H9 (cell line): ENCODE data around the gene FOS. TPM values are rescaled to one million over a fixed set of nuclear protein-coding genes. Genes with fewer than 3 reads are reported as not detected.

Experiments used
- DNase-seq: peaks from one replicate; pipeline ENCODE4 v3.0.0-alpha.2; 2017
- H2AFZ ChIP-seq: one replicate; pipeline ENCODE4 v1.6.1; 2013; ENCODE audit warnings: mild to moderate bottlenecking, low read length, control low read depth, moderate library complexity
- H2AK5ac ChIP-seq: 2 replicates; pipeline ENCODE4 v1.6.1; 2013; ENCODE audit warnings: low read length, control low read depth, mixed read lengths; ENCODE audit not compliant: insufficient read length
- H2BK120ac ChIP-seq: one replicate; pipeline ENCODE4 v1.6.1; 2013; ENCODE audit warnings: low read depth, mild to moderate bottlenecking, low read length, control low read depth, inconsistent platforms; ENCODE audit not compliant: poor library complexity, severe bottlenecking
- H2BK12ac ChIP-seq: 2 replicates; pipeline ENCODE4 v1.6.1; 2013; ENCODE audit warnings: low read length, control low read depth, mixed read lengths, low read depth; ENCODE audit not compliant: insufficient read length
- H2BK15ac ChIP-seq: 2 replicates; pipeline ENCODE4 v1.6.1; 2013; ENCODE audit warnings: low read depth, low read length, control low read depth
- H2BK20ac ChIP-seq: one replicate; pipeline ENCODE4 v1.6.1; 2013; ENCODE audit warnings: low read depth, mild to moderate bottlenecking, low read length, control low read depth, inconsistent platforms; ENCODE audit not compliant: poor library complexity, severe bottlenecking
- H2BK5ac ChIP-seq: 2 replicates; pipeline ENCODE4 v1.6.1; 2013; ENCODE audit warnings: low read length, control low read depth, mixed read lengths; ENCODE audit not compliant: insufficient read length
- H3K14ac ChIP-seq: 2 replicates; pipeline ENCODE4 v1.6.1; 2013; ENCODE audit warnings: low read length, control low read depth; ENCODE audit not compliant: insufficient read depth
- H3K18ac ChIP-seq: 2 replicates; pipeline ENCODE4 v1.6.1; 2013; ENCODE audit warnings: low read depth, mild to moderate bottlenecking, mixed read lengths, low read length, control low read depth; ENCODE audit not compliant: insufficient read length
- H3K23ac ChIP-seq: 2 replicates; pipeline ENCODE4 v1.6.1; 2013; ENCODE audit warnings: low read length, control low read depth, mixed read lengths, low read depth; ENCODE audit not compliant: insufficient read length
- H3K23me2 ChIP-seq: 2 replicates; pipeline ENCODE4 v1.6.1; 2013; ENCODE audit warnings: low read depth, mild to moderate bottlenecking, mixed read lengths, low read length, control low read depth; ENCODE audit not compliant: insufficient read length, poor library complexity, severe bottlenecking
- H3K27ac ChIP-seq: 2 replicates; pipeline ENCODE4 v1.5.1; 2013; ENCODE audit warnings: low read length, control low read depth, mixed read lengths, low read depth; ENCODE audit not compliant: insufficient read length
- H3K27me3 ChIP-seq: 2 replicates; pipeline ENCODE4 v1.6.1; 2013; ENCODE audit warnings: low read length, control low read depth, inconsistent platforms; ENCODE audit not compliant: insufficient read depth
- H3K4ac ChIP-seq: 2 replicates; pipeline ENCODE4 v1.6.1; 2013; ENCODE audit warnings: low read depth, mild to moderate bottlenecking, control low read depth, inconsistent platforms, low read length, moderate library complexity
- H3K4me1 ChIP-seq: 2 replicates; pipeline ENCODE4 v1.6.1; 2013; ENCODE audit warnings: low read length, control low read depth, inconsistent platforms; ENCODE audit not compliant: insufficient read depth
- H3K4me2 ChIP-seq: 2 replicates; pipeline ENCODE4 v1.6.1; 2013; ENCODE audit warnings: low read length, control low read depth, mixed read lengths; ENCODE audit not compliant: insufficient read length, insufficient read depth
- H3K56ac ChIP-seq: 2 replicates; pipeline ENCODE4 v1.6.1; 2013; ENCODE audit warnings: low read depth, mild to moderate bottlenecking, mixed read lengths, low read length, control low read depth; ENCODE audit not compliant: insufficient read length
- H3K79me1 ChIP-seq: 2 replicates; pipeline ENCODE4 v1.6.1; 2013; ENCODE audit warnings: low read depth, mild to moderate bottlenecking, moderate library complexity, low read length, control low read depth, inconsistent platforms; ENCODE audit not compliant: insufficient read depth, poor library complexity, severe bottlenecking
- H3K79me2 ChIP-seq: 2 replicates; pipeline ENCODE4 v1.6.1; 2013; ENCODE audit warnings: low read length, control low read depth, inconsistent platforms; ENCODE audit not compliant: insufficient read depth
- H3K9ac ChIP-seq: 2 replicates; pipeline ENCODE4 v1.6.1; 2013; ENCODE audit warnings: low read length, control low read depth, mixed read lengths; ENCODE audit not compliant: insufficient read length; ENCODE audit errors: extremely low read depth
- H3K9me3 ChIP-seq: one replicate; pipeline ENCODE4 v1.6.1; 2013; ENCODE audit warnings: low read depth, low read length, inconsistent platforms; ENCODE audit not compliant: control insufficient read depth
- H3T11ph ChIP-seq: one replicate; pipeline ENCODE4 v1.6.1; 2013; ENCODE audit warnings: mild to moderate bottlenecking, low read length, control low read depth, inconsistent platforms
- H4K20me1 ChIP-seq: one replicate; pipeline ENCODE4 v1.6.1; 2013; ENCODE audit not compliant: control insufficient read depth, insufficient read length, insufficient read depth
- H4K5ac ChIP-seq: 2 replicates; pipeline ENCODE4 v1.6.1; 2013; ENCODE audit warnings: low read depth, mild to moderate bottlenecking, mixed read lengths, low read length, control low read depth; ENCODE audit not compliant: insufficient read length
- H4K8ac ChIP-seq: replicated peaks from 2 replicates; pipeline ENCODE4 v1.6.1; 2013; ENCODE audit warnings: low read length, control low read depth, mixed read lengths, low read depth; ENCODE audit not compliant: insufficient read length
- H4K91ac ChIP-seq: 2 replicates; pipeline ENCODE4 v1.6.1; 2013; ENCODE audit warnings: low read depth, mild to moderate bottlenecking, moderate library complexity, mixed read lengths, low read length, control low read depth; ENCODE audit not compliant: insufficient read length
- H3K27ac Mint-ChIP-seq, 3 experiments: 2 replicates in 2 of 3; 3 replicates in 1 of 3; pipeline ENCODE4 v1.8.0; 2020 to 2021; ENCODE audit warnings: mixed read lengths in 3 of 3, mild to moderate bottlenecking in 1 of 3, moderate library complexity in 1 of 3
- H3K27me3 Mint-ChIP-seq: 2 replicates; pipeline ENCODE4 v1.8.0; 2021; ENCODE audit warnings: low read depth, mild to moderate bottlenecking, moderate library complexity, mixed read lengths
- H3K36me3 Mint-ChIP-seq, 3 experiments: 2 replicates in 2 of 3; 3 replicates in 1 of 3; pipeline ENCODE4 v1.8.0; 2020 to 2021; ENCODE audit warnings: low read depth in 3 of 3, mixed read lengths in 3 of 3; ENCODE audit not compliant: insufficient read depth in 1 of 3
- H3K4me1 Mint-ChIP-seq, 2 experiments: 2 replicates each; pipeline ENCODE4 v1.8.0; 2020; ENCODE audit warnings: mixed read lengths in 2 of 2
- H3K4me3 Mint-ChIP-seq, 2 experiments: 2 replicates in 1 of 2; 3 replicates in 1 of 2; pipeline ENCODE4 v1.8.0; 2020 to 2021; ENCODE audit warnings: mild to moderate bottlenecking in 2 of 2, mixed read lengths in 2 of 2, moderate library complexity in 1 of 2
- H3K9me3 Mint-ChIP-seq, 2 experiments: 2 replicates in 1 of 2; 3 replicates in 1 of 2; pipeline ENCODE4 v1.8.0; 2020; ENCODE audit warnings: mild to moderate bottlenecking in 2 of 2, mixed read lengths in 2 of 2, moderate library complexity in 1 of 2
- CTCF ChIP-seq: fragments of 200-600 bp; sonication (generic); conservative IDR thresholded peaks from 3 replicates; pipeline ENCODE4 v1.8.0; 2021; ENCODE audit warnings: antibody characterized with exemption, mild to moderate bottlenecking
- total RNA-seq: library from RNA; stranded (reverse); gene quantifications from 2 replicates; pipeline ENCODE4 v1.2.1, GENCODE V29; 2021

FOS gene
- total RNA-seq, 1 experiment from 2014 or later: 33.9 TPM

GRCh38 chr14:75318353-75318752 is 39.7 kb downstream of the FOS start:
- Mint-ChIP-seq H3K27me3 (peaks cover 2% of the 10 kb centered on the region), H3K4me1 (peaks cover 7 to 15% of the 10 kb centered on the region in 2 experiments), H3K9me3 (no peaks in the 10 kb centered on the region), H3K4me3 (no peak overlapping the region), H3K27ac (no peak overlapping the region), H3K36me3 (no peaks in the 10 kb centered on the region)
- H3K79me1 ChIP-seq: no peaks in the 10 kb centered on the region
- DNase-seq: no peak
- no peak for TF ChIP-seq CTCF
- no peak overlapping the region for H3K9ac ChIP-seq
- H3K27ac ChIP-seq: no peak overlapping the region
- H3K79me2 ChIP-seq: no peaks in the 10 kb centered on the region
- H3K4me1 ChIP-seq: no peaks in the 10 kb centered on the region
- no peak overlapping the region for H4K8ac ChIP-seq
- H3K4ac ChIP-seq: no peak overlapping the region
- no peak overlapping the region for H2BK120ac ChIP-seq
- no peak overlapping the region for H3K4me2 ChIP-seq
- H2BK12ac ChIP-seq: no peak overlapping the region
- H3K56ac ChIP-seq: no peak overlapping the region
- no peaks in the 10 kb centered on the region for H3K9me3 ChIP-seq
- no peak overlapping the region for H2BK20ac ChIP-seq
- H2BK5ac ChIP-seq: no peak overlapping the region
- H2AK5ac ChIP-seq: no peak overlapping the region
- H4K20me1 ChIP-seq: no peaks in the 10 kb centered on the region
- no peak overlapping the region for H4K91ac ChIP-seq
- no peak overlapping the region for H2AFZ ChIP-seq
- H3K27me3 ChIP-seq: no peaks in the 10 kb centered on the region
- H3K23ac ChIP-seq: no peak overlapping the region
- no peak overlapping the region for H2BK15ac ChIP-seq
- no peak overlapping the region for H4K5ac ChIP-seq
- H3K14ac ChIP-seq: no peak overlapping the region
- no peak overlapping the region for H3K18ac ChIP-seq
- H3T11ph ChIP-seq: no peak overlapping the region
- no peaks in the 10 kb centered on the region for H3K23me2 ChIP-seq
